Measurements from ENCODE around the gene HIVEP2.
A peak's percentile ranks its signal among the peaks of the same experiment; 100 is the strongest.

Gene HIVEP2

GRCh38 chr6:142764311-142764710, 180.7 kb downstream of the HIVEP2 start:
- DNase-seq: no peak

DNA sequence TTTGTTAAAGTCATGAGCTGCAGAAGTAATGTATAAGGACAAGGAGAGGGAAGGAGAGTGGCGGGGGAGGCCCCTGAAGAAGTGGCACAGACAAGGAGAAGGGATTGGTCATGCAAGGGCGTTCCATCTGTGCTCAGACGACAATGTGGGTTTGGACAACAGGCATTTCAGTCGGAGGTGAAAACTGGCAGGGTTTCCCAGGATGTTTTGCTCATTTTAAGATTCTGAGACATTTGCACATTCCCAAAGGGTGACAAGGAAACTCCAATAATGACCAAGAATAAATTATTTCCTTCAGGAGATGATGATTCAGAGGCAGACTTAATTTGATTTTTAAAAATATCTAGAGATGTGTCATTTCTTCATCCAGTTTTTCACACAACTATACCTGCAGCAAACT, 181.8 kb downstream of the HIVEP2 start:
- no peak for DNase-seq

DNA sequence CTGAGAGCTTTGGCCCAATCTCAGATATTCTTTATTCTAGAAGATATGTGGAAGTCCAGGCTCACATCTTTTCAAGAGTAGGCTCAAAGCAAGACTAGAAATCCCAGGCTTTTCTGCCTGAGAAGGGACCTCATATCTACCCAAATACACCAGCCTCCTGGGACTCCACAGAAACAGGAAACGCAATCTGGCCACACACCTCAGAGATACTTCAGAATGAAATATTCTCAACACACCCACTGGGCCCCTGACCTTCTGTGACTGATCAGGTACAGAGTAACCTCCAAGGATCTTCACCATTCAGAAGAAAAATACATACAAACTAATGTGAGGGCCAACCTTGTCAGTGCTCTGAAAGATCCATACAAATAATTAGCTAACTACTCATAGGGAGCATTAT, 183.2 kb downstream of the HIVEP2 start:
- no peak for DNase-seq

GRCh38 chr6:142760152-142760551, 184.8 kb downstream of the HIVEP2 start:
- DNase-seq: no peak

GRCh38 chr6:142758629-142759025, 186.3 kb downstream of the HIVEP2 start:
- no peak for DNase-seq

GRCh38 chr6:142757852-142758628, 186.9 kb downstream of the HIVEP2 start:
- no peak for DNase-seq

- peak; percentile 7 for DNase-seq
Observed at GRCh38 chr6:142756215-142756630, 188.8 kb downstream of the HIVEP2 start.

- no peak for DNase-seq
Observed at GRCh38 chr6:142753196-142753595, 191.8 kb downstream of the HIVEP2 start.

- no peak for DNase-seq
Observed at GRCh38 chr6:142752348-142752747, 192.6 kb downstream of the HIVEP2 start.

DNA sequence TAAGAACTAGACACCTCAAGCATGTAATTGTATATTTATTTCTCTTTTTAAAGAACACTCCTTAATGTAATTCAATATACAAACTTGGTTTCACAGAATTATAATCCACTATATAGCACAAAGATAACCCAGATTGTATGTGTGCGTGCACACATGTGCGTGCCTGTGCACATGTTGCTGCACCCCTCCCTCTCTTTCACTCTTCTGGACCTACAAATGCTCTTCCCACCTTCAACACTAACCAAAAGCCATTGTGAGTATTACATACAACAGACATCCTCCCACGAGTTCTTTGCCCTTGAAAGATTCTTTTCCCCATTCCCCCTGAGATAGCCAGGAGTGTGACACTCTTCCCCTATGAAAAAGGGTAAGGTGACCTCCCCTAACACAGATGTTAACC, 193.5 kb downstream of the HIVEP2 start:
- no peak for DNase-seq

DNA sequence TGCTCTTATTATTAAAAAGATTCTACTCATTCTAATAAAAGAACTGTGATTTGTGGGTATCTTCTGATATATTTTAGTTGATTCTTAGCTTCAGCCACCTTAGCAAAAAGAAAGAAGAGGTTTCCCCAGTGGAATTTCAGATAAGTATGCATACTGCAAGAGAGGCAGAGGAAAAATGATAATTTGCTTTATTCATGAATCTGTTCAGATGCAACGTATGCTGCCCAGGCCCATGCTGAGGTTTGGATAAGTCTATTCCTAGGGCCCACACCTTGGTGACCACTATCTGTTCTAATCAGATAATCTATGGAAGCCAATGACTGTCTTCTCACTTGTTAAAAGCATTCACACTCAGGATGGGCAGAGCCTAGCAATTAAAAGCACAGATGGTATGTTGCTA, 194.0 kb downstream of the HIVEP2 start:
- DNase-seq: no peak

GRCh38 chr6:142749556-142749955, 195.4 kb downstream of the HIVEP2 start:
- DNase-seq: no peak

GRCh38 chr6:142746524-142746923, 198.5 kb downstream of the HIVEP2 start:
- DNase-seq: peak; percentile 46

DNA sequence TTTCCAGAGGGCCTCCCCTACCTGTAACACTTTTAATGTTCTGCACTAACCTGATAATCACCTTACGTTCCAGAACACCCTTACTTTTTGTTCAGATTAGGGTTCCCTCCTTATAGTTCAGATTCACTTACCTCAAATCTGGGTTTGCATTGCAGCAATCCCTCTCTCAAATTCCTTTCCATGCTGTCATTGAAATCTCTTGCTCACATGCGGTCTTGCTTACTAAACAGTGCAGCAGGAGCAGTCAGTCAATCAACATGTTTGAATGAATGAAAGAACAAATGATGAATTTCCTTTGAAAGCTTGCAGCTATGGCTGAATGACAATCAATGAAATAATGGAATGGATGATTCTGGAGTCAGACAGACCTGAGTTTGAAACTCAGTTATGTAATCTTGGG, 200.1 kb downstream of the HIVEP2 start:
- no peak for DNase-seq

DNA sequence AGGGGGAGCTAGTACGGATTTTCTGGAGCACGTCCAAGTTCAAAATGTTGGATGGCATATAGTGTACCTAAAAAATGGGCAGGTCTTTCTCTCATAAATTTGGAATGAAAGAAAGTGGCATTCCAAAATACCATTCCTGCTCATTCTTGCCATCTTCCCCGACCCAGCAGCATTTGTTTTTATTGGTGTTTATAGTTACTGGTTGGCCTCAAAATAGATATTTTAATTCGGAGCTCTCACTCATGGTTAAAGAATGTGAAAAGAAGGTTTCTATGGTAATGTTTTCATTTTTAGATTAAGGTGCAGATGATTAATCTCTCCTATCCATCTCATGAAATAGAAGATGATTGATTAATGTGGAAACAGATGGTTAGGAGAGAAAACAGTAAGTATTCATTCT, 204.5 kb downstream of the HIVEP2 start:
- DNase-seq: no peak

GRCh38 chr6:142738731-142739130, 206.2 kb downstream of the HIVEP2 start:
- no peak for DNase-seq

DNA sequence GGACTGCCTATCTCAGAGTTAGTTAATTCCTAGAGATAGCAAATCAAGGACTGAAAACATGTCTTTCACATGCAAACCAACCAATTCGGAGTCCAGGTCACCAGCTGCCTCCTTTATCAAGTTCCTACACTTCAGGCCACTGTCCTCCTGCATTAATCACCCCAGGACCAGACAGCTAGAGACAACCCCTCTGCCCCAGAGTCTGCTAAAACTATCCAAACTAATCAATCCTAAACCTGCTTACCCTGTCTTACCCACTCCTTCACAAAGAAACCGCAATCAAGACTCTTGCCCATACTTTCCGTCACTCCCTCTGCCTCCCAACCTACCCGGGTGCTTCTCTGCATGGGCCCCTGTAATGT, 207.0 kb downstream of the HIVEP2 start:
- DNase-seq: no peak

- no peak for DNase-seq
Observed at GRCh38 chr6:142737368-142738034, 207.5 kb downstream of the HIVEP2 start.

GRCh38 chr6:142735204-142735603, 209.8 kb downstream of the HIVEP2 start:
- DNase-seq: no peak

DNA sequence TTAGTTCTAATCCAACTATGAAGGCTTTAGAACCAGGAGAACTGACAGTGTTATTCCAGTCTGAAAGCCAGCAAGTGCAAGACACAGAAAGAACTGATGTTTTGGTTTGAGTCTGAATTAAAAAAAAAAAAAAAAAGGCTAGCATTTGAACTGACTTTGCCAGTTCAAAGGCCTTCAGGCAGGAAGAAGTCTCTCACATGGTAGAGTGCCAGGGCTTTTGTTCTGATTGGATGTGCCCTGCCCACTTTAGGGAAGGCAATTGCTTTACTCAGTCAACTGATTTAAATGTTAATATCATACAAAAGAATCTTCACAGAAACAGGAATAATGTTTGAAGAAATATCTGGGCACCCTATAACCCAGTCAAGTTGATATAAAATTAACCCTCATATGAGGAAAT, 212.2 kb downstream of the HIVEP2 start:
- DNase-seq: no peak

DNA sequence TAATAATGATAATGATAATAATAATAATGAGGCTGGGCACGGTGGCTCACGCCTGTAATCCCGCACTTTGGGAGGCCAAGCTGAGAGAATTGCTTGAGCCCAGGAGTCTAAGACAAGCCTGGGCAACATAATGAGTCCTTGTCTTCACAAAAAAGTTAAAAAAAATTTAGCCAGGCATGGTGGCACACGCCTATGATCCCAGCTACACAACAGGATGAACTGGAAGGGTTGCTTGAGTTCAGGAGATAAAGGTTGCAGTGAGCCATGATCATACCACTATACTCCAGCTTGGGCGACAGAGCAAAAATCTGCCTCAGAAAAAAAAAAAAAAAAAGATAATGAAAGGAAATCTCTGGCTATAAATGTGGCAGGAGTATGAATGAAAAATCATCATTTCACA, 213.4 kb downstream of the HIVEP2 start:
- no peak for DNase-seq

DNA sequence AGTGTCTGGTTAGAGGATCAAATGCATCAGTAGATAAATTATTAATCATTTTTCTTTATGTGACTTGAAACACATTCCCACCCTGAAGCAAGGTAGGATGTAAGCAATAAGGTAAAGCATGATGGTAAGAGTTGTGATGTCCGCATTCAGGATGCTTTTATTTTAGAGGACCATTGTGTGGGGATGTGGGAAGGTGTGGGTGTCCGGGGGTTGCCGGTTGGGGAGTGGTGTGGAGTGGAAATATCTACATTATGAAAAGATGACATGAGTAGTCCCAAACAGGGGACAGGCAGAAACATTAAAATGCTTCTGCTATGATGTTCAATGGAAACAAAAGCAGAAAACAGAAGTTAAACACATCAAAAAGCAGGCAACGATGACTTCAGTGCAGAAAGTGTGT, 215.4 kb downstream of the HIVEP2 start:
- no peak for DNase-seq

- DNase-seq: peak; percentile 32
Observed at GRCh38 chr6:142728910-142729481, 216.0 kb downstream of the HIVEP2 start.

GRCh38 chr6:142728364-142728763, 216.6 kb downstream of the HIVEP2 start:
- DNase-seq: peak; percentile 11

Data from hematopoietic multipotent progenitor cell treated with erythropoietin and hydrocortisone succinate and interleukin-3 and kit ligand, for 8 days (in vitro differentiated cells).